A549 (cell line): ENCODE results near the gene NXNL2.

Experiments
- FOXS1 ChIP-seq: fragments of 250-450 bp; sonication (Bioruptor Pico); IDR thresholded peaks from 2 replicates; pipeline ENCODE4 v1.5.0; 2020; ENCODE audit warnings: mild to moderate bottlenecking, moderate library complexity
- HMGXB4 ChIP-seq: fragments of 250-450 bp; sonication (Bioruptor Pico); IDR thresholded peaks from 2 replicates; pipeline ENCODE4 v1.5.0; 2021; ENCODE audit warnings: mild to moderate bottlenecking, moderate library complexity, borderline replicate concordance
- HOXA7 ChIP-seq: fragments of 250-450 bp; sonication (Bioruptor Pico); IDR thresholded peaks from 2 replicates; pipeline ENCODE4 v1.5.0; 2020; ENCODE audit warnings: mild to moderate bottlenecking, moderate library complexity
- HOXB13 ChIP-seq: fragments of 250-450 bp; sonication (Bioruptor Pico); IDR thresholded peaks from 2 replicates; pipeline ENCODE4 v1.5.0; 2020; ENCODE audit warnings: low read depth, mild to moderate bottlenecking, moderate library complexity
- MAZ ChIP-seq: fragments of 150-350 bp; IDR thresholded peaks from 2 replicates; pipeline ENCODE4 v1.6.1; 2014; ENCODE audit warnings: antibody characterized with exemption, low read depth, low read length, borderline replicate concordance
- PBX3 ChIP-seq: IDR thresholded peaks from 2 replicates; pipeline ENCODE4 v1.6.1; 2012
- POLR2A ChIP-seq: IDR thresholded peaks from 2 replicates; pipeline ENCODE4 v1.6.1; 2012; ENCODE audit warnings: mild to moderate bottlenecking, low read length
- TP53 ChIP-seq: fragments of 250-450 bp; sonication (Bioruptor Pico); IDR thresholded peaks from 2 replicates; pipeline ENCODE4 v1.5.0; 2021; ENCODE audit warnings: mild to moderate bottlenecking, moderate library complexity
- ZSCAN20 ChIP-seq: fragments of 250-450 bp; sonication (Bioruptor Pico); IDR thresholded peaks from 2 replicates; pipeline ENCODE4 v1.8.0; 2022; ENCODE audit warnings: mild to moderate bottlenecking, moderate library complexity
- TF ChIP-seq, protein P1 (sequence below): fragments of >200 bp; sonication (Bioruptor Twin); formaldehyde crosslinking; IDR thresholded peaks from 3 replicates; pipeline ENCODE4 v1.5.1; 2016

DNA sequence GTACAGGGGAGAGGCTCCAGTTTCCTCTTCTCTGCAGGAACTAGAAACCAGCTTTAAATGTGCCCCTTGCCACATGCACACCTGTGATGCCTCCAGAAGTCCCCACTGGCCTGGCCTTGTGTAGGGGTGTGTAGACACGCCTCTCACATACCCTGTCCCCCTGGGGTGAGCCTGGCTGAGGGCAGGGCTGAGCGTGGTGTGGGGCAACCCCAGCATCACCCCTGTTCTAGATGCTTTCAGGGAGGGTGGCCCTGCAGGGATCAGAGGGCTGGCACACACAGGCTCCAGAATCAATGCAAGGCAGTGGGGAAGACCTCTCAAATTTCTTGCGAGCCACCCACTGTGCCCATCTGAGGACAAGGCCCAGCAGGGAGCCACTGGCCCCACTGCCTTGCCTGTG, 54.7 kb downstream of the NXNL2 start:
- TF ChIP-seq ZSCAN20 (CRISPR knock-in tag) (no peak), POLR2A (no peak), HMGXB4 (CRISPR knock-in tag) (no peak), FOXS1 (no peak), PBX3 (no peak), MAZ (no peak), HOXA7 (CRISPR knock-in tag) (no peak), TP53 (CRISPR knock-in tag) (no peak), HOXB13 (CRISPR knock-in tag) (no peak)
- TF ChIP-seq, protein P1, sequence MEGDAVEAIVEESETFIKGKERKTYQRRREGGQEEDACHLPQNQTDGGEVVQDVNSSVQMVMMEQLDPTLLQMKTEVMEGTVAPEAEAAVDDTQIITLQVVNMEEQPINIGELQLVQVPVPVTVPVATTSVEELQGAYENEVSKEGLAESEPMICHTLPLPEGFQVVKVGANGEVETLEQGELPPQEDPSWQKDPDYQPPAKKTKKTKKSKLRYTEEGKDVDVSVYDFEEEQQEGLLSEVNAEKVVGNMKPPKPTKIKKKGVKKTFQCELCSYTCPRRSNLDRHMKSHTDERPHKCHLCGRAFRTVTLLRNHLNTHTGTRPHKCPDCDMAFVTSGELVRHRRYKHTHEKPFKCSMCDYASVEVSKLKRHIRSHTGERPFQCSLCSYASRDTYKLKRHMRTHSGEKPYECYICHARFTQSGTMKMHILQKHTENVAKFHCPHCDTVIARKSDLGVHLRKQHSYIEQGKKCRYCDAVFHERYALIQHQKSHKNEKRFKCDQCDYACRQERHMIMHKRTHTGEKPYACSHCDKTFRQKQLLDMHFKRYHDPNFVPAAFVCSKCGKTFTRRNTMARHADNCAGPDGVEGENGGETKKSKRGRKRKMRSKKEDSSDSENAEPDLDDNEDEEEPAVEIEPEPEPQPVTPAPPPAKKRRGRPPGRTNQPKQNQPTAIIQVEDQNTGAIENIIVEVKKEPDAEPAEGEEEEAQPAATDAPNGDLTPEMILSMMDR = no peak
